Heart left ventricle (tissue), 13 donors: Measurements from ENCODE around the gene PIAS2.
"Not testable (repeated sequence)": the region's sequence is repeated elsewhere in the genome, so short reads cannot be mapped to it uniquely, and the experiment has no call there.

Experiments
- CTCF ChIP-seq, 12 donors: fragments of 200-600 bp; sonication (generic) in 4 of 12; IDR thresholded peaks; one replicate each; pipeline versions ENCODE4 v1.5.0 to v1.8.0; 2018 to 2022; ENCODE audit warnings: antibody characterized with exemption in 12 of 12, mild to moderate bottlenecking in 5 of 12
- POLR2A ChIP-seq, 2 donors: fragments of 450-650 bp; IDR thresholded peaks; one replicate each; pipeline ENCODE4 v1.6.1; 2017; ENCODE audit warnings: antibody characterized with exemption in 2 of 2, mild to moderate bottlenecking in 2 of 2, moderate library complexity in 2 of 2
- donor health status: ischemic (EF 13 %, LVEDD 7.1; RV severe dilation, severe dysfunction).
- donor health status: DM: no; HTN: yes; CAD: no.
- donor health status: DM: no; HTN: no; CAD: no.
- donor health status: ischemic (EF 25% LVEDD 6.9; RV normal size, moderate dysfunction).
- donor health status: ischemic (EF 25% LVEDD 5.7; RV mildly dilated, moderate dysfunction).
- donor health status: ischemic (EF 35%, LVEDD 5.7; RV mildly dilated, moderate dysfunction).
- donor health status: nonischemic (EF 11% LVEDD 7.7; RV severe dilation, severe dysfunction).
- donor health status: DM: yes; HTN: yes; CAD: no.
- donor health status: PGD.
- donor health status: ischemic (EF 29% LVEDD 5.4; RV normal size, mild dysfunction).
- donor health status: nonischemic (EF 23%, LVEDD 6.1; RV moderate dilation, normal function).

GRCh38 chr18:46832422-46832821, 84.9 kb downstream of the PIAS2 start:
- TF ChIP-seq CTCF, POLR2A (IDR thresholded peaks at IDR 0.05): not testable (repeated sequence)
